Caco-2 (cell line): Measurements from ENCODE around the gene KAT2A. TPM values are rescaled to one million over a fixed set of nuclear protein-coding genes. Genes with fewer than 3 reads are reported as not detected.

Experiments
- BruUV-seq: library from RNA; stranded (reverse); fragments of 400-500 nt; replicated peaks from 2 replicates; lab custom pipeline; 2021; lab: Mats Ljungman, UMichigan
- CTCF ChIA-PET: fragments of 300-600 bp; sonication (Branson Sonifier 250); formaldehyde crosslinking; loops from one replicate; lab custom pipeline; 2022; ENCODE audit warnings: antibody characterized with exemption; lab: Charles Lee
- POLR2A ChIA-PET: fragments of 300-600 bp; sonication (Branson Sonifier 250); formaldehyde crosslinking; loops from one replicate; lab custom pipeline; 2022; ENCODE audit warnings: antibody characterized with exemption; lab: Charles Lee
- DNase-seq, 2 experiments: peaks; one replicate each; pipeline versions ENCODE4 v3.0.0 to v3.0.0-alpha.2; 2020 to 2022
- H3K27me3 ChIP-seq: replicated peaks from 2 replicates; pipeline ENCODE4 v1.6.0; 2011; ENCODE audit warnings: low read length; ENCODE audit not compliant: control insufficient read depth, insufficient read depth
- H3K36me3 ChIP-seq: 2 replicates; pipeline ENCODE4 v1.5.1; 2011; ENCODE audit warnings: low read length; ENCODE audit not compliant: control insufficient read depth, insufficient read depth
- H3K4me1 ChIP-seq: fragments of 250-450 bp; sonication (Bioruptor Pico); 2 replicates; pipeline ENCODE4 v1.5.1; 2020; ENCODE audit warnings: mild to moderate bottlenecking
- H3K4me3 ChIP-seq: 2 replicates; pipeline ENCODE4 v1.5.1; 2011; ENCODE audit warnings: low read depth, mild to moderate bottlenecking, control low read depth, low read length
- H3K9me3 ChIP-seq: fragments of 250-450 bp; sonication (Bioruptor Pico); 2 replicates; pipeline ENCODE4 v1.5.1; 2020; ENCODE audit warnings: mild to moderate bottlenecking, moderate library complexity
- H3K27ac Mint-ChIP-seq: one replicate; pipeline ENCODE4 v1.8.0; 2022; ENCODE audit warnings: mixed read lengths; ENCODE audit not compliant: unreplicated experiment
- H3K27me3 Mint-ChIP-seq: one replicate; pipeline ENCODE4 v1.8.0; 2022; ENCODE audit warnings: mixed read lengths; ENCODE audit not compliant: insufficient read depth, unreplicated experiment
- H3K36me3 Mint-ChIP-seq: one replicate; pipeline ENCODE4 v1.8.0; 2022; ENCODE audit warnings: mild to moderate bottlenecking, mixed read lengths; ENCODE audit not compliant: insufficient read depth, unreplicated experiment
- H3K4me1 Mint-ChIP-seq: one replicate; pipeline ENCODE4 v1.8.0; 2022; ENCODE audit warnings: low read depth, mixed read lengths; ENCODE audit not compliant: unreplicated experiment
- H3K4me3 Mint-ChIP-seq: one replicate; pipeline ENCODE4 v1.8.0; 2022; ENCODE audit warnings: mild to moderate bottlenecking, moderate library complexity, mixed read lengths; ENCODE audit not compliant: unreplicated experiment
- H3K9me3 Mint-ChIP-seq: one replicate; pipeline ENCODE4 v1.8.0; 2022; ENCODE audit warnings: mixed read lengths; ENCODE audit not compliant: unreplicated experiment
- CTCF ChIP-seq, 2 experiments: fragments of 200-600 bp in 1 of 2; IDR thresholded peaks; 1 replicate in 1 of 2; 2 replicates in 1 of 2; pipeline versions ENCODE4 v1.5.1 to v1.8.0; 2011 to 2022; ENCODE audit warnings: antibody characterized with exemption in 1 of 2, control low read depth in 1 of 2, inconsistent platforms in 1 of 2, low read depth in 1 of 2, low read length in 1 of 2, mild to moderate bottlenecking in 1 of 2, moderate library complexity in 1 of 2; ENCODE audit not compliant: insufficient read depth in 1 of 2, severe bottlenecking in 1 of 2, unreplicated experiment in 1 of 2
- intact Hi-C: fragments of 100-400 bp; cut with micrococcal nuclease; formaldehyde crosslinking; loops from one replicate; pipeline ENCODE4 v1.10.0; 2022; ENCODE audit not compliant: unreplicated experiment
- total RNA-seq: library from RNA; stranded (reverse); gene quantifications from 2 replicates; pipeline ENCODE4 v1.2.3, GENCODE V29; 2022

The KAT2A gene
- total RNA-seq, 1 experiment from 2014 or later, result 46.5 TPM

- no TSS peak for BruUV-seq
- no peak overlapping the region for H3K27ac Mint-ChIP-seq
- Histone ChIP-seq H3K9me3 (no peaks in the 10 kb centered on the region), H3K27me3 (no peaks in the 10 kb centered on the region), H3K4me3 (no peak overlapping the region), H3K36me3 (peaks cover 6% of the 10 kb centered on the region; the same call in 1 of the 2 replicates), H3K4me1 (peaks cover 8% of the 10 kb centered on the region)
- no peak for TF ChIP-seq CTCF (IDR thresholded peaks at IDR 0.05; ENCODE audit: insufficient read depth in 1 of 2, low read depth in 1 of 2, low read length in 1 of 2, severe bottlenecking in 1 of 2, unreplicated experiment in 1 of 2)
- H3K27me3 Mint-ChIP-seq, result no peaks in the 10 kb centered on the region
- H3K9me3 Mint-ChIP-seq, result no peaks in the 10 kb centered on the region
- ChIA-PET CTCF (interaction anchor here (1.2 to 1.4 kb wide), 3 partner anchors 9 to 91 kb away, joined by 3 to 5 read pairs (median 4); partner anchors contain the start of gene KCNH4), POLR2A (no interaction called here)
- DNase-seq, result no peak
- H3K4me1 Mint-ChIP-seq, result peaks cover 6% of the 10 kb centered on the region
- intact Hi-C loops, result no loop called here
- H3K4me3 Mint-ChIP-seq, result no peak overlapping the region
- peaks cover 52% of the 10 kb centered on the region for H3K36me3 Mint-ChIP-seq
These were observed 10.1 kb upstream of the KAT2A start for GRCh38 chr17:42131232-42131631.

GRCh38 chr17:42130310-42130936, 9.3 kb upstream of the KAT2A start:
- no peak overlapping the region for H3K27ac Mint-ChIP-seq
- peaks cover 6% of the 10 kb centered on the region; the same call in 1 of the 2 replicates for H3K36me3 ChIP-seq
- peak in 1 of 2 experiments; percentile 27 for TF ChIP-seq CTCF (IDR thresholded peaks at IDR 0.05; ENCODE audit: insufficient read depth in 1 of 2, low read depth in 1 of 2, low read length in 1 of 2, severe bottlenecking in 1 of 2, unreplicated experiment in 1 of 2)
- no peak overlapping the region for H3K4me3 Mint-ChIP-seq
- intact Hi-C loops, result no loop called here
- no peak overlapping the region for H3K4me3 ChIP-seq
- no peak for DNase-seq
- no peaks in the 10 kb centered on the region for H3K27me3 ChIP-seq
- no peaks in the 10 kb centered on the region for H3K27me3 Mint-ChIP-seq
- CTCF ChIA-PET, result interaction anchor here (0.8 to 1.4 kb wide), 4 partner anchors 10 to 121 kb away, joined by 4 to 5 read pairs (median 4); partner anchors contain the start of genes KAT2A and KCNH4
- POLR2A ChIA-PET, result no interaction called here
- no peaks in the 10 kb centered on the region for H3K9me3 Mint-ChIP-seq
- no peaks in the 10 kb centered on the region for H3K4me1 Mint-ChIP-seq
- BruUV-seq, result no TSS peak
- H3K36me3 Mint-ChIP-seq, result peaks cover 53% of the 10 kb centered on the region
- no peaks in the 10 kb centered on the region for H3K9me3 ChIP-seq
- 0 out of 2 replicates have a peak, but pooled peaks cover 2% of the 10 kb centered on the region for H3K4me1 ChIP-seq

GRCh38 chr17:42129109-42129837, 8.1 kb upstream of the KAT2A start:
- BruUV-seq, result no TSS peak
- no peak for TF ChIP-seq CTCF (IDR thresholded peaks at IDR 0.05; ENCODE audit: insufficient read depth in 1 of 2, low read depth in 1 of 2, low read length in 1 of 2, severe bottlenecking in 1 of 2, unreplicated experiment in 1 of 2)
- H3K27me3 ChIP-seq, result no peaks in the 10 kb centered on the region
- Mint-ChIP-seq H3K36me3 (peaks cover 52% of the 10 kb centered on the region), H3K27ac (no peak overlapping the region), H3K4me1 (no peaks in the 10 kb centered on the region), H3K9me3 (no peaks in the 10 kb centered on the region), H3K4me3 (no peak overlapping the region), H3K27me3 (no peaks in the 10 kb centered on the region)
- H3K4me1 ChIP-seq, result no peaks in the 10 kb centered on the region
- DNase-seq, result no peak
- POLR2A ChIA-PET, result no interaction called here
- H3K9me3 ChIP-seq, result no peaks in the 10 kb centered on the region
- H3K4me3 ChIP-seq, result no peak overlapping the region
- CTCF ChIA-PET, result interaction anchor here (1.2 kb wide), 1 partner anchor 9 kb away, joined by 4 read pairs; the partner anchor contains the start of gene KAT2A
- intact Hi-C loops, result no loop called here
- H3K36me3 ChIP-seq, result peaks cover 6% of the 10 kb centered on the region; the same call in 1 of the 2 replicates
